Cardiac septum (tissue), 1 donor: Measurements from ENCODE around the gene SERTAD3. TPM values are rescaled to one million over a fixed set of nuclear protein-coding genes. Genes with fewer than 3 reads are reported as not detected.
A peak's percentile ranks its signal among the peaks of the same experiment; 100 is the strongest.
"Not testable (repeated sequence)": the region's sequence is repeated elsewhere in the genome, so short reads cannot be mapped to it uniquely, and the experiment has no call there.

Experiments
- DNase-seq: peaks from one replicate; pipeline ENCODE4 v3.0.0-alpha.2; 2020; ENCODE audit warnings: low spot score
- intact Hi-C: fragments of 100-400 bp; cut with DNase I; formaldehyde crosslinking; loops from one replicate; pipeline ENCODE4 v1.14.0; 2022
- total RNA-seq: library from RNA; stranded (reverse); fragmentation: NEBNext Ultra II Directional; extraction: Animal tissue kit (Norgen Biotek cat#: 25700); gene quantifications from one replicate; pipeline ENCODE4 v1.2.1, GENCODE V29; 2021
- donor health status: DM: no; HTN: no; CAD: no.

Gene SERTAD3
- total RNA-seq, 1 donor from 2014 or later: 33.9 TPM

DNA sequence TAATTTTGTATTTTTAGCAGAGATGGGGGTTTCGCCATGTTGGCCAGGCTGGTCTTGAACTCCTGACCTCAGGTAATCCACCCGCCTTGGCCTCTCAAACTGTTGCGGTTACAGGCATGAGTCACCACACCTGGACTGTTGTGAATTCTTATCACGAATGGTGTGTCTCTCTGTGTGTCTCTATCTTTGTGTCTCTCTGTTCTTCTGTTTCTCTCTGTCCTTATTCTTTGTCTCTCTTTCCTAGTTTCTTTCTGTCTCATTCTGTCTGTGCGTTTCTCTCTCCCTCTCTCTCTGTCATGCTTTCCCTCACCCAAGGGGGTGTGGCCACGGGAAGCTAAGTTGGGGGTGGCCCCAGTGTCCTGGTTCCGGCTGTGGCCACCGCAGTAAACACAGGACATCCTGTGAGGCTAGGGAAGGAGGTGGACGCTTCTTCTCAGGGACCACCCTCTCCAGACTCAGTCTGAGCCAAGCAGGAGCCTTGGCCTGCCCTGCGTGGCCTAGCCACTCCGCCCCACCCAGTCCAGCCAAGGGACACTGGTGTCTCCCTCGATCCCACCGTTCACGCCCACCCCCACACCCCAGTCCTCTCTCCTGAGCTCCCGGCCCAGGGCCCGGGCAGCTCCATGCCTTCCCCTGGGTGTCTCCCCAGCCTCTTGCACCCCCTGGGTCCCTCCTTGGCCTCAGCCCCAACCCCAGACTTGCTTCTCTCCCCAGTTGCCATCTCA lies 27.1 kb downstream of the SERTAD3 start:
- intact Hi-C loops: no loop called here
- peak; percentile 84 for DNase-seq

DNA sequence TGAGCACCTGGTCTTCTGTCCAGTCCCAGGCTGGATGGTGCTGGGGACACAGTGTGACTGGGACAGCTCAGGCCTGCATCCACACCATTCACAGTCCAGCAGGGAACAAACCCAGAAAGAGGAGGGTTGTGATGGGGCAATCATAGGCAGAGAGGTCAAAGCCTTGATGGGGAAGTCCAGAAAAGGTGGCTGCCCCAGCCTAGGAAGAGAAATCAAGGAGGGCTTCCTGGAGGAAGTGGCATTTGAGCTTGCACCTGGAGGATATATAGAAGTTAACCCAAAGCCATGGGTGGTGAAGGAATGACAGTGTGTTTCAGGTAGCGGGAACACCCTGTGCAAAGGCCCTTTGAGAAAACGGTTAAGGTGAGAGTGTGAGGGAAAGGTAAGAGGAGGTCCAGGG lies 28.4 kb downstream of the SERTAD3 start:
- DNase-seq: no peak
- intact Hi-C loops: no loop called here

- intact Hi-C loops: no loop called here
- DNase-seq: no peak
Observed at GRCh38 chr19:40414542-40415535, 29.3 kb downstream of the SERTAD3 start.

GRCh38 chr19:40413291-40413845 lies 30.8 kb downstream of the SERTAD3 start, which contains the start of gene PRX:
TSS of gene PRX (minus strand) at chr19:40413378. CDS start at chr19:40407932, 5,446 bp downstream.
- intact Hi-C loops: no loop called here
- DNase-seq: no peak

DNA sequence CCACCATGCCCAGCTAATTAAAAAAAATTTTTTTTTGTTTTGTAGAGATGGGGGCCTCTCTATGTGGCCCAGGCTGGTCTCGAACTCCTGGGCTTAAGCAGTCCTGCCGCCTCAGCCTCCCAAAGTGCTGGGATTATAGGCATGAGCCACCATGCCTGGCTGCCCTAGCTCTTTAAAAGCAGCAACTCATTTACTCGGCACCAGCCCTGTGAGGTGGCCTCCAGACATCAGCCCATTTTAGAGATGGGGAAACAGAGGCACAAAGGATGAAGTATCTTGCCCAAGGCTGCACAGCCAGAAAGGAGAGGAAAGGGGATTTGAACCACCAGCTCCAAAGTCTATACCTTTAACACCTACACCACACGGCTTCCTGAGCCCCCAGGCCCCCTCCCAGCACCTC lies 31.3 kb downstream of the SERTAD3 start:
- no peak for DNase-seq
- intact Hi-C loops: no loop called here

DNA sequence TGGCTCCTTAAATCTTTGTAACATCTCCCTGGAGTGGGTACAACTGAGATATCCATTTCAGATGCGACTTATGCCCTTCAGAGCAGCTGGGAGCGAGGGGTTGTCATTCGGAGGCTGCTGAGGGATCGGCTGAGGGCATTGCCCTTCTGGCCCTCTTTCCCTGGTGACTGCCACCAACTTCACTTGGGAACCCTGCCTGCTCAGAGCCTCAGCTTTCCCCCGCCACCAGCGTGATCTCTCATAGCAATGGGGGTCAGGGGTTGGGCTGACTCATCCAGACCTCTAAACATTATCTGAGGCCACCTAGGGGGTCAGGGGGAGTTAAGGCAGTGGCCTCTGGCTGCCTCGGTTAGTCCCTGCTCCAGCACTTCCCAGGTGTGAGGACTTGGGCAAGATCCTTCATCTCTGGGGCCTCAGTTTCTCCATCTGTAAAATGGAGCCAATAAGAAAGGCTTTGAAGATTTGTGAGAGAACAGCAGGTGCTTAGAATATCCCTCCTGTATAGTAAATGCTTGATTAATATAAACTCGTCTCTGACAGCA lies 32.1 kb downstream of the SERTAD3 start:
- no peak for DNase-seq
- intact Hi-C loops: no loop called here

DNA sequence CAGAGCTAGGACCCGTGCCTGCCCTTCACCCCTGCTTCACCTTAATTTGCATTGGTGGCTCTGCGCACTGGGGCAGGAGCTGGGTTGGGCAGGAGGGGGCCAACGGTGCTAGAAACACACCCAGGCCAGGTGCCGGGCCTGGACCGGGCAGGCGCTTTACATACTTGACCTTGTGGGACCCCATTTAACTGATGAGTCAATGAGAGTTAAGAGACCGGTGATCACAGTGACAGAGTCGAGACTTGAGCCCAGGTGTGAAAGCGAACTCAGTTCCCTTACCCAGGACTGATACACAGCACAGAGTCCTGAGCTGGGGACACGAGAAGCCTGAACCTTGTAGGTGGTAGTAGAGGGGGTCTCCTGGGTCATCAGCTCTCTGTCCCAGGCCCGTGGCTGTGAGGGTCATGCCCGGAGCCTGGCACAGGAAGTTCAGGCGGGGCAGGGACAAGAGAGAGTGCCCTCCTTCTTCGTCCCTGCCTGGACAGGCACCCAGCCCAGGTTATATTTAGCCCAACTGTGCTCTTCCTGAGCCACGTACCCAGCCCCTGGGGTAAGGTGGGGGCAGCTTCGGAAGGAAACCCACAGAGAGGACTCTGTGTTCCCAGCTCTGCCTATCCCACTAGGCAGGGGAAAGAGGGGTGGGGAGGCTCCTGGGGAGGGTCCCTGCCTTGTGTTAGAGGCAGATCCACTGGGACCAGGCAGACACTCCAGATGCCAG lies 32.9 kb downstream of the SERTAD3 start:
- intact Hi-C loops: no loop called here
- peak; percentile 81 for DNase-seq

GRCh38 chr19:40410030-40410389 lies 34.1 kb downstream of the SERTAD3 start:
- no peak for DNase-seq
- intact Hi-C loops: no loop called here

DNA sequence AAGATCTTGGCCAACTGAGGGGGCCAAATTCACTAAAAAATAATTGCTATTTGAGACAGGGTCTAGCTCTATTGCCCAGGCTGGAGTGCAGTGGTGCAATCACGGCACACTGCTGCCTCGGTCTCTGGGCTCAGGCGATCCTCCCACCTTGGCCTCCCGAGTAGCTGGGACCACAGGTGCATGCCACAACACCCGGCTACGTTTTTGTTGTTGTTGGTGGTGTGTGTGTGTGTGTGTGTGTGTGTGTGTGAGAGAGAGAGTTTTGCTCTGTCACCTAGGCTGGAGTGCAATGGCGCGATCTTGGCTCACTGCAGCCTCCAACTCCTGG lies 35.6 kb downstream of the SERTAD3 start:
- intact Hi-C loops, DNase-seq: not testable (repeated sequence)

GRCh38 chr19:40407714-40408597 lies 36.2 kb downstream of the SERTAD3 start:
- no peak for DNase-seq
- intact Hi-C loops: no loop called here

DNA sequence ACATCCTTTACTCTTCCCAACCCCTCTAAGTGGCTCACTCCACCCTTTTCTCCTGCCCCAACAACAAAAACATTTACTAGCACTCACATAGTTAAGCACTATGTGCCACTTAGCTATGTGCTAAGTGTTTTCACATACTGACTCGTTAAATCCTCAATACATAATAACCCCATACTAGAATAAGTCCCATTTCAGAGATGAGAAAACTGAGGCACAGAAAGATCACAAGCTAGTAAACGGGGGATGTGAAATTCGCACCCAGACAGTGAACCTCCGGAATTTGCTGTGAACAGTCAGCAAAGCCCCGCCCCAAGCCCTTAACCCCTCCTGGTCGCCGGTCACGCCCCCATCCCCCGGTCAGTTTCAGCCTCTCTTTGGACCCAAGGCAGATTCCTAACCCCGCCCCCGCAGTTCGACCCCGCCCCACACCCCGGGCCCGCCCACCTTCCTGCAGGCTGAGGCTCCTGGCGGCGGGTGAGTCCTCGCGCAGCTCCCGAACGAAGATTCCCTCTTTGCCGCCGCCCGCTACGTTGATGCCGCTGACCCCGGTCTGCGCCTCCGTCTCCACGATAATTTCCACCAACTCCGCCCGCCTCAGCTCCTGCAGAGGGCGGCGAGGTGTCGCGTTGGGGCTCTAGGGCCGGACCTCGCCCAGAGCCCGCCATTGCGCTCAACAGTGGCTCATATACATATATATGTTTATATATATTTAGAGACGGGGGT lies 40.7 kb downstream of the SERTAD3 start:
- peak; percentile 95 for DNase-seq
- intact Hi-C loops: no loop called here

DNA sequence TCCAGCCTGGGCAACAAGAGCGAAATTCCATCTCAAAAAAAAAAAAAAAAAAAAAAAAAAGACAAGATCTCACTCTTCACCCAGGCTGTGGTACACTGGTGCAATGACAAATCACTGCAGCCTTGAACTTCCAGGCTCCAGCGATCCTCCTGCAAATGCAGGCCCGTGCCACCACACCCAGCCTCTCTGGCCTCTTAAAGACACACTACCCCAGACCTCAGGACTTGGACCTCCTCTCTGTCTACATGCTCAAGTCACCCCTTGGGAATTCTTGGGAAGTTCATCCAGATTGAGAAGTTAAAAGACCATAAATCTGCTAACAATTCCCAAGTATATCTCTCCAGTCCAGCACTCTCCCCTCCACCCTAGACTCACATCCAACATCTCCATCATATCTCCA lies 43.6 kb downstream of the SERTAD3 start:
- intact Hi-C loops: no loop called here
- DNase-seq: no peak

GRCh38 chr19:40398417-40399131 lies 45.6 kb downstream of the SERTAD3 start:
- no peak for DNase-seq
- intact Hi-C loops: no loop called here

GRCh38 chr19:40397568-40397906 lies 46.6 kb downstream of the SERTAD3 start:
- intact Hi-C loops: no loop called here
- DNase-seq: no peak

- intact Hi-C loops: no loop called here
- no peak for DNase-seq
Observed at GRCh38 chr19:40396886-40397567, 47.1 kb downstream of the SERTAD3 start.

- intact Hi-C loops: no loop called here
- no peak for DNase-seq
Observed at GRCh38 chr19:40395956-40396355, 48.2 kb downstream of the SERTAD3 start.

- no peak for DNase-seq
- intact Hi-C loops: no loop called here
Observed at GRCh38 chr19:40394816-40395210, 49.3 kb downstream of the SERTAD3 start.
